HG02943 (cell line): Measurements from ENCODE around the gene KRTAP13-3.

Experiments used
- ATAC-seq: cut with Tn5 transposase; IDR thresholded peaks from one replicate; pipeline ENCODE4 v1.9.1; 2021; ENCODE audit warnings: mild to moderate bottlenecking, low read depth, moderate library complexity; ENCODE audit not compliant: unreplicated experiment

KRTAP13-3 gene

GRCh38 chr21:30425826-30426225, at the start of gene KRTAP13-3:
KRTAP13-3 (minus strand) TSS chr21:30425926; CDS start chr21:30425912, 14 bp downstream.
- no peak for ATAC-seq

GRCh38 chr21:30468900-30469714, 43.4 kb upstream of the KRTAP13-3 start:
- ATAC-seq = no peak

- ATAC-seq = no peak
Observed at GRCh38 chr21:30463713-30464112, 38.0 kb upstream of the KRTAP13-3 start.

- ATAC-seq = no peak
Observed at GRCh38 chr21:30448514-30448913, 22.8 kb upstream of the KRTAP13-3 start.

- no peak for ATAC-seq
Observed at GRCh38 chr21:30447056-30447455, 21.3 kb upstream of the KRTAP13-3 start.

GRCh38 chr21:30444204-30444603, 18.5 kb upstream of the KRTAP13-3 start:
- ATAC-seq = no peak

- ATAC-seq = no peak
Observed at GRCh38 chr21:30443226-30443625, 17.5 kb upstream of the KRTAP13-3 start.

- ATAC-seq = no peak
Observed at GRCh38 chr21:30439975-30440374, 14.2 kb upstream of the KRTAP13-3 start, which contains the start of gene KRTAP15-1. KRTAP15-1 (plus strand) TSS chr21:30440275; CDS start chr21:30440328, 53 bp downstream.

GRCh38 chr21:30437010-30437565, 11.4 kb upstream of the KRTAP13-3 start:
- ATAC-seq = no peak

- no peak for ATAC-seq
Observed at GRCh38 chr21:30434033-30434631, 8.4 kb upstream of the KRTAP13-3 start.

GRCh38 chr21:30430170-30430655, 4.5 kb upstream of the KRTAP13-3 start, which contains the start of gene KRTAP13-4:
KRTAP13-4 (plus strand) TSS chr21:30430220; CDS start chr21:30430276, 56 bp downstream.
- no peak for ATAC-seq

- ATAC-seq = no peak
Observed at GRCh38 chr21:30426731-30427130, 1.0 kb upstream of the KRTAP13-3 start.

- no peak for ATAC-seq
Observed at GRCh38 chr21:30415993-30416392, 9.7 kb downstream of the KRTAP13-3 start.

GRCh38 chr21:30408782-30409494, 16.8 kb downstream of the KRTAP13-3 start:
- ATAC-seq = no peak

- no peak for ATAC-seq
Observed at GRCh38 chr21:30395731-30396130, 30.0 kb downstream of the KRTAP13-3 start, which contains the start of gene KRTAP13-1. KRTAP13-1 (plus strand) TSS chr21:30396031; CDS start chr21:30396087, 56 bp downstream.

- no peak for ATAC-seq
Observed at GRCh38 chr21:30391492-30392025, 34.2 kb downstream of the KRTAP13-3 start.

GRCh38 chr21:30382201-30382600, 43.5 kb downstream of the KRTAP13-3 start:
- no peak for ATAC-seq
